ENCODE data around the gene NFKBIE. TPM values are rescaled to one million over a fixed set of nuclear protein-coding genes. Genes with fewer than 3 reads are reported as not detected.
"Not testable (repeated sequence)": the region's sequence is repeated elsewhere in the genome, so short reads cannot be mapped to it uniquely, and the experiment has no call there.

NFKBIE gene, protein sequence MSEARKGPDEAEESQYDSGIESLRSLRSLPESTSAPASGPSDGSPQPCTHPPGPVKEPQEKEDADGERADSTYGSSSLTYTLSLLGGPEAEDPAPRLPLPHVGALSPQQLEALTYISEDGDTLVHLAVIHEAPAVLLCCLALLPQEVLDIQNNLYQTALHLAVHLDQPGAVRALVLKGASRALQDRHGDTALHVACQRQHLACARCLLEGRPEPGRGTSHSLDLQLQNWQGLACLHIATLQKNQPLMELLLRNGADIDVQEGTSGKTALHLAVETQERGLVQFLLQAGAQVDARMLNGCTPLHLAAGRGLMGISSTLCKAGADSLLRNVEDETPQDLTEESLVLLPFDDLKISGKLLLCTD
- 23.8 and 34.2 TPM in 2 replicates for total RNA-seq
- 8.2 and 12.5 TPM in 2 replicates for polyA plus RNA-seq

DNA sequence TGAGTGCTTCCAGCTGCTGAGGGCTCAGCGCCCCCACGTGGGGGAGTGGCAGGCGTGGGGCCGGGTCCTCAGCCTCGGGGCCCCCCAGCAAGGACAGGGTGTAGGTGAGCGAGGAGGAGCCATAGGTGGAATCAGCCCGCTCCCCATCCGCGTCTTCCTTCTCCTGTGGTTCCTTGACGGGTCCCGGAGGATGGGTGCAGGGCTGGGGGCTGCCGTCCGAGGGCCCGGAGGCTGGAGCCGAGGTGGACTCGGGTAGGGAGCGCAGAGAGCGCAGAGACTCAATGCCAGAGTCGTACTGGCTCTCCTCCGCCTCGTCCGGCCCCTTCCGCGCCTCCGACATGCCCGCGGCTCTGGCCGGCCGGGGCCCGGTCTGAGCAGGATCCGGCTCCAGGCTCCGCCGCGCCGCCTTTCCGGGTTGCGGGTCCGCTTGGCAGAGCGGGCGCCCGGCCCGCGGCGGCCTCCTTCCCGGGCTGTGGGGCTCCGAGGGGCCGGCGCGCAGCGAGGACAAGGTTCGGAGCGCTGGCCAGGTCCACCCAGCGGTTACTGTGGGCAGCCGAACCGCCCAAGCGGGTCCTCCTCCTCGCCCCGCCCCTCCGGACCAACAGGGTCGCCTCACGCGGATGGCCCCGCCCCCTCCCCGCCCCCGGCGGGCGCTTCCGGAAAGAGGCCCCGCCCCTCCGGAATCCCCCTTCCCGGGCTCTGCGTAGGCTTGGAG lies at the start of gene NFKBIE:
Gene NFKBIE (minus strand): TSS at position 545 of the 715 bp plus-strand sequence. CDS start 205 bp downstream, at position 340.
- Histone ChIP-seq H3K27me3 (peaks cover 19% of the 10 kb centered on the region), H3K36me3 (no peaks in the 10 kb centered on the region), H3K27ac (peak within 1 kb of the TSS; percentile 32), H3K4me1 (ENCODE audit: low read depth) (peaks cover 6% of the 10 kb centered on the region), H3K4me3 (peak within 1 kb of the TSS; percentile 44), H3K9me3 (ENCODE audit: low read depth) (no peaks in the 10 kb centered on the region)
- TF ChIP-seq, protein P1, sequence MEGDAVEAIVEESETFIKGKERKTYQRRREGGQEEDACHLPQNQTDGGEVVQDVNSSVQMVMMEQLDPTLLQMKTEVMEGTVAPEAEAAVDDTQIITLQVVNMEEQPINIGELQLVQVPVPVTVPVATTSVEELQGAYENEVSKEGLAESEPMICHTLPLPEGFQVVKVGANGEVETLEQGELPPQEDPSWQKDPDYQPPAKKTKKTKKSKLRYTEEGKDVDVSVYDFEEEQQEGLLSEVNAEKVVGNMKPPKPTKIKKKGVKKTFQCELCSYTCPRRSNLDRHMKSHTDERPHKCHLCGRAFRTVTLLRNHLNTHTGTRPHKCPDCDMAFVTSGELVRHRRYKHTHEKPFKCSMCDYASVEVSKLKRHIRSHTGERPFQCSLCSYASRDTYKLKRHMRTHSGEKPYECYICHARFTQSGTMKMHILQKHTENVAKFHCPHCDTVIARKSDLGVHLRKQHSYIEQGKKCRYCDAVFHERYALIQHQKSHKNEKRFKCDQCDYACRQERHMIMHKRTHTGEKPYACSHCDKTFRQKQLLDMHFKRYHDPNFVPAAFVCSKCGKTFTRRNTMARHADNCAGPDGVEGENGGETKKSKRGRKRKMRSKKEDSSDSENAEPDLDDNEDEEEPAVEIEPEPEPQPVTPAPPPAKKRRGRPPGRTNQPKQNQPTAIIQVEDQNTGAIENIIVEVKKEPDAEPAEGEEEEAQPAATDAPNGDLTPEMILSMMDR (IDR thresholded peaks at IDR 0.05; ENCODE audit: low read depth, low read length) = peak; percentile 36
- peak; percentile 94 to 95 for DNase-seq (ENCODE audit: low read depth in 1 of 2, low spot score in 1 of 2)

DNA sequence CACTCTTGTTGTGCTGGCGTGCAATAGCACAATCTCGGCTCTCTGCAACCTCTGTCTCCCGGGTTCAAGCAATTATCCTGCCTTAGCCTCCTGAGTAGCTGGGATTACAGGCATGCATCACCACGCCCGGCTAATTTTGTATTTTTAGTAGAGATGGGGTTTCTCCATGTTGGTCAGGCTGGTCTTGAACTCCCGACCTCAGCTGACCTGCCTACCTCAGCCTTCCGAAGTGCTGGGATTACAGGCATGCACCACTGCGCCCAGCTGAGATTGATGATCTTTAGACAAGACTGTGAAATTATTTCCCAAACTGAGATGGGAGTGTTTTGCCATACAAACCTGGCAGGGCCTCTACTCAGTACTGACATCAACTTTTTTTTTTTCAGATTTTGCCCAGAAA lies 49.3 kb upstream of the NFKBIE start:
- peaks cover 21% of the 10 kb centered on the region for H3K36me3 ChIP-seq
- not testable (repeated sequence) for H3K4me3 ChIP-seq; DNase-seq (ENCODE audit: low read depth in 1 of 2, low spot score in 1 of 2); H3K9me3 ChIP-seq (ENCODE audit: low read depth); H3K27ac ChIP-seq; H3K4me1 ChIP-seq (ENCODE audit: low read depth)
- peaks cover 10% of the 10 kb centered on the region for H3K27me3 ChIP-seq

DNA sequence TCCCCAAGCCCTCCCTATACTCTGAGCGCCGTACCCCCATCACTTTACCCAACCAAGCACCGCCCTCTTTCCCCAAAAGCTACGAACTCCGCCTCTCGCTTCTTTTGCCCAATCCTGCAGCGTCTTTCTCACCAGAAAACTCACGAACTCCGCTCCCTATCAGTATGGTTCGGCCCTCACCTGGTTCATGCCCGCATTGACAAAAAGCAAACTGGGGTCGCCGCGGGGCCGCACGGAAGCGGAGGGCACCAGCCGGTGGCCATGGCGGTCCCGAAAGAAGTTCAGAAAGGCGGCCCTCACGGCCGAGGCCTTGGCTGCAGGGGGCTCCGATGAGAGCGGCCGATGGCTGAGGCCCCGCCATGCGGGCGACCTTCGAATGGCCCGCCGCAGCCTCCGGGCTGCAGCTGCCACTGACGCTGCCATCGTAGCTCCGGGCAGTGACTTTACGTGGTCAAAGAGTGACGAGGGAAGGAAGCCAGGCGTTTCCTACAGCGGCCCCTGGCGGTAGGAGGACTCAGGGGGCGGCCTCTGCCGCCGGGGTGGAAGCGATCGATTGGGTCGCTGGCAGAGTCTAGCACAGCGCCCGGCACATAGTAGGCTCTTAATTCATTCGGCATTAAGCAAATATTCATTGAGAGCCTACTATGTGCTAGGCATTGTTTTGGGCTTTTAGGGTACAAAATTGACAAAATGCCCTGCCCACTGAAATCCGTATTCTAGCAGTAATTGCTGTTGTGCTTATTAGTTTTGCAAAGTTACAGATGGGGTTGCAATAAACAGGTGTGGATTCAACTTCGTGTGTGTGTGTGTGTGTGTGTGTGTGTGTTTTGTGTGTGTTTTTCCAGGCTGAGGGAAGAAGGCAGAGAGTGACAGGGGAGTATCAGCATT lies 47.8 kb upstream of the NFKBIE start, which contains the start of gene AARS2:
Gene AARS2 (minus strand): TSS at position 447 of the 888 bp plus-strand sequence. CDS start 24 bp downstream, at position 423.
- Histone ChIP-seq H3K27ac (peak within 1 kb of the TSS; percentile 87), H3K4me1 (ENCODE audit: low read depth) (no peaks in the 10 kb centered on the region), H3K9me3 (ENCODE audit: low read depth) (no peaks in the 10 kb centered on the region), H3K4me3 (peak within 1 kb of the TSS; percentile 95), H3K36me3 (peaks cover 24% of the 10 kb centered on the region), H3K27me3 (no peaks in the 10 kb centered on the region)
- TF ChIP-seq, protein P1 (IDR thresholded peaks at IDR 0.05; ENCODE audit: low read depth, low read length) = peak; percentile 98
- DNase-seq (ENCODE audit: low read depth in 1 of 2, low spot score in 1 of 2) = peak; percentile 87 to 93

DNA sequence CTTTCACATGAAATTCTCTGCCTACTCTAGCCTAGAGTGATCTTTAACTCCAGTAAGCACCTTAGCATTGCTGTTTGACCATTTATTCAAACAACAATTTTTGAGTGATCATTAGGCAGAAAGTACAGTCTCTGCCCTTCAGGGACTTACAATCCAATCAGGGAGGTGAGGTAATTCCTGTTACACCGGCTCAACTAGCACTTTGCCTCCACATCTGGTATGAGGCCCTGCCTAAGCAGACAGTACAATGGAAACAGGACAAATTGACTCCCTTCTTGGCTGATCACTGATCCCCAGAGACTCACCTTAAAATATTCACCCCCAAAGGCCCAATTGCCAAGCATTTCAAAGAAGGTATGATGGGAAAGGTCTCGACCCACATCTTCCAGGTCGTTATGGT lies 46.4 kb upstream of the NFKBIE start:
- TF ChIP-seq, protein P1 (IDR thresholded peaks at IDR 0.05; ENCODE audit: low read depth, low read length) = no peak
- H3K36me3 ChIP-seq = peaks cover 24% of the 10 kb centered on the region

DNA sequence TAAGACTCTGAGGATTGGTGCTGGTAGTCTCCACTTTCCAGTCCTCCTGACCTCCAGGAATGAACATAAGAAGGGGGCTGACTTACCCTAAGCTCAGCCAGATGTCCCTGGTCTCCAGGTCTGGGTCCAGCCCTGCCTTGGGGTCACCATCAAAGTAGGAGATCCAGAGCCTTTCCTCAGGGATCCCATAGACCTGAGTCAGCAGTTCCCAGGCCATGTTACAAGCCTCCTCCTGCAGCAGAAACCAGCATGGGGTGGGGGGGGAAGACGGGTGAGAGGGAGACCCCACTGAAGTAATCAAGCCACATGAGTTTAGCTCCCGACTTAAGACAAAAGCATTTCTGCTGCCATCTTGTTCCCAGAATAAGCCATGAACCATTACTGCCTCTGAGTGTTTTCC lies 46.0 kb upstream of the NFKBIE start:
- Histone ChIP-seq H3K9me3 (ENCODE audit: low read depth) (no peaks in the 10 kb centered on the region), H3K27ac (no peak overlapping the region), H3K27me3 (no peaks in the 10 kb centered on the region), H3K4me1 (ENCODE audit: low read depth) (no peaks in the 10 kb centered on the region), H3K4me3 (no peak overlapping the region), H3K36me3 (peaks cover 24% of the 10 kb centered on the region)
- TF ChIP-seq, protein P1 (IDR thresholded peaks at IDR 0.05; ENCODE audit: low read depth, low read length) = no peak
- DNase-seq (ENCODE audit: low read depth in 1 of 2, low spot score in 1 of 2) = no peak

More for the DNA sequence above, 46.4 kb upstream of the NFKBIE start:
- Histone ChIP-seq H3K27me3 (no peaks in the 10 kb centered on the region), H3K27ac (no peak overlapping the region), H3K9me3 (ENCODE audit: low read depth) (no peaks in the 10 kb centered on the region), H3K4me3 (no peak overlapping the region), H3K4me1 (ENCODE audit: low read depth) (no peaks in the 10 kb centered on the region)
- DNase-seq (ENCODE audit: low read depth in 1 of 2, low spot score in 1 of 2) = no peak
